ENCODE data around the gene MYBPH.

The MYBPH gene

DNA sequence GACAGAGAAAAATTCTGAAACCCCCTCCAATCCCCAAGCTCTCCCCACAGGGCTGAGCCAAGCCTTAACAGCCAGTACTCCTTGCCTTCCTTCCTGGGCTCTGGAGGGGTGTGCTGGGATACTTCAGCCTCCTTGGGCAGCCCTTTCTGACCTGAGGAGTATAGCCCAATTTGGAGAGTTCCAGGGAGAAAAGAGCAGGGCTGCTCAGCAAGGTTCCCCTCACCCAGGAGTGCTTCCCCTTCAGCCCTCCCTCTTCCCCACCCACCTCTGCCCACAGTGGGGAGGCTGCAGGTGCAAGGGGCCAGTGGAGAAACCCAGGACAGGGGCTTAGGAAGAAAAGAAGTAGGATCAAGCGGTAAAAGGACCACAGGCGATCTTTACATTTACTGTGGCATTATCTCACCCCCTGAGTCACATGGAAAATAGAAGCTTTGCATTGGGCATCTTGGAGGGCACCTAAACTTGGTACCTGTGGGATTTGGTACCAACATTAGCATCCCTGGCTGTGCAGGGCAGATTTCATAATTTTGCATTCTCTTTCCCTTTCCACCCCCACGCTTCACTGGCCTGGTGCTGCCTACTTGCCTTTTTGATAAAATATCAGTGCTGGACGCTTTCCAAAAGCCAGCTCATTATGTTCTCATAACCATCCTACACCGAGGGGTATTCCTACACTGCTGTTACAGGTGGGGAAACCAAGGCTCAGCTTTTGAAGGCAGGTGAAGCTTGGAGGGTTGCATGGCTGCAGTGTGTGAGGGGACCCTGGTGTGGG lies 50.9 kb downstream of the MYBPH start:
- no peak overlapping the region for H3K27ac Mint-ChIP-seq
- H3K36me3 Mint-ChIP-seq: no peaks in the 10 kb centered on the region
- no peak for DNase-seq
- CTCF ChIA-PET: no interaction called here
- peaks cover 95% of the 10 kb centered on the region for H3K27me3 Mint-ChIP-seq
- H3K4me1 Mint-ChIP-seq: peaks cover 9% of the 10 kb centered on the region
- H3K4me3 Mint-ChIP-seq: no peak overlapping the region
- H3K9me3 Mint-ChIP-seq: no peaks in the 10 kb centered on the region

DNA sequence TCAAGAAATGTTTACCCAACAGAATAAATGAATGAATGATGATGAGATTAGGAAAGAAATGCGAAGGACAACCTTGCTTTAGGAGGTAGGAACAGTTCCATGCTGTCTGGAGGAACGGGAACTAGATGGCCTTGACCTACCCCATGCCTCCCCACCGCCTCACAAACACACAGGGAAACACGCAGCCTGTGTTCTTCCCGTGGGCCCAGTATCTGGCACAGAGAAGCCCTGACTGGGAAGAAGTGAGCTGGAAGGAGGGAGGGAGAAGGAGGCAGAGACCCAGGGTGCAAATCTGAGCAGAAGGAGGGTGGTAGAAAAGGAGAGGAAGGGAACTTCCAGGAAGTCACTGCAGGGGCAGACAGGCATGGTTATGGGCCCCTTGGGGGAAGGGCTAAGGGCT lies 51.6 kb downstream of the MYBPH start:
- Mint-ChIP-seq H3K9me3 (no peaks in the 10 kb centered on the region), H3K27me3 (peaks cover 92% of the 10 kb centered on the region), H3K4me3 (no peak overlapping the region), H3K36me3 (no peaks in the 10 kb centered on the region), H3K4me1 (peaks cover 9% of the 10 kb centered on the region), H3K27ac (no peak overlapping the region)
- CTCF ChIA-PET: no interaction called here
- DNase-seq: no peak

DNA sequence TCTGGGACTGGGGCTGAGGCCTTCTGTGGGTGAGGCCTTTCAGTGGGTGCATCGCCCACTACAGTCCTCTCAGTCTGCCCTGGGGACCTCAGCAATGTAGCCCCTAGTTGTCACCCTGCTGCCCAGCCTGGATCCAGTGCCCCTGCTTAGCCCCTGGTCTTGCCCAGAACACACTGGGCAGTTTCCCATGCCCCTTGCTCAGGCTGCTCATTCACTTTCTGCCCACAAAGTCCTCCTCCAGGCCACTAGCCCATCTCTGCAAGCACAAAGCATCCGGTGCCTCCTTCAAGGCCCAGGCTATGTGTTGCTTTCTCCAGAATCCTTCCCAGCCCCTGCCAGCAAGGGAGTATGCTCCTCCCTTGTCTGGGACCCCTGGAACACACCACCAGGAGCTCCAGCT lies 53.5 kb downstream of the MYBPH start:
- DNase-seq: no peak
- Mint-ChIP-seq H3K9me3 (no peaks in the 10 kb centered on the region), H3K4me3 (no peak overlapping the region), H3K27ac (no peak overlapping the region), H3K27me3 (peaks cover 92% of the 10 kb centered on the region), H3K36me3 (no peaks in the 10 kb centered on the region), H3K4me1 (peaks cover 7% of the 10 kb centered on the region)
- CTCF ChIA-PET: interaction anchor here (1.1 to 6.7 kb wide), 2 partner anchors 82 to 93 kb away, joined by 3 to 48 read pairs; no protein-coding TSS in a partner anchor

DNA sequence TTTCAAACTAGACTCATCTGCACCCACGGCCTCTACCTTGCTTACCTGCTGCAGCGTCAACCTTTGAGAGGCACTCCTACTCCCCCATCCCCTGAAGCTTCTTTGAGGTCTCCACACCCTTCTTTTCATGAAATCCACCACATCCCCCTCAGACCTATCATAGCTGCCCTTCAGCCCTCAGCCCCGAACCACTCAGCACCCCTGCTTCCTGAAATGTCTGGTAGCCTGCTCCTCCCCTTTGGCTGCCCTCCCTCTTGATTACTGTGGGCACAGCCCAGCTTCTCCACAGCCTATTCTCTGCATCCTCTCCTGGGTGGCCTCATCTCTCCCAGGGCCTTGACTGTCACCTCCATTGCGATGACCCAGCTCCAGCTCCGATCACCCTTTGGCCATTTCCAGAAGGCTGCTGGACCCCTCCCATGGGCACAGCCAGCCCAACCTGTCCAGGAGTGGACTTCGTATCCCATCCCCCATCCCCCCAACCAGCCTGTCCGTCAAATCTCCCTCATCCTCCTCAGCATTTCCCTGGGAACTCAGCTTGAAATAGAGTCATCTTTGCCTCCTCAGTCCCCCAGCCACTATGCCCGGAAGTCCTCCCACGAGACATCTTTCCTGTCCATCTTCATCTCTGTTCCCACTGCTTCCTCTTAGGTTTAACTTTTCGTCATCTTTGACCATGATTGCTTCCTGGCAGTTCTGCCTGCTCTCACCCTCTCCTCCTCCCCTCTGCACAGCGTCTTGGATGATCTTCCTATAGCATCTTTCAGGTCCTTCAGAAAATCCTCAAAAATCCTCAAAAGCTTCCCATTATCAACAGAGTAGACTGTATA lies 54.2 kb downstream of the MYBPH start:
- Mint-ChIP-seq H3K4me3 (no peak overlapping the region), H3K27ac (no peak overlapping the region), H3K36me3 (no peaks in the 10 kb centered on the region), H3K9me3 (no peaks in the 10 kb centered on the region), H3K4me1 (peaks cover 4% of the 10 kb centered on the region), H3K27me3 (peaks cover 92% of the 10 kb centered on the region)
- DNase-seq: no peak
- CTCF ChIA-PET: interaction anchor here (1.1 to 6.7 kb wide), 3 partner anchors 51 to 94 kb away, joined by 3 to 66 read pairs (median 48); partner anchors contain the start of gene MYBPH

DNA sequence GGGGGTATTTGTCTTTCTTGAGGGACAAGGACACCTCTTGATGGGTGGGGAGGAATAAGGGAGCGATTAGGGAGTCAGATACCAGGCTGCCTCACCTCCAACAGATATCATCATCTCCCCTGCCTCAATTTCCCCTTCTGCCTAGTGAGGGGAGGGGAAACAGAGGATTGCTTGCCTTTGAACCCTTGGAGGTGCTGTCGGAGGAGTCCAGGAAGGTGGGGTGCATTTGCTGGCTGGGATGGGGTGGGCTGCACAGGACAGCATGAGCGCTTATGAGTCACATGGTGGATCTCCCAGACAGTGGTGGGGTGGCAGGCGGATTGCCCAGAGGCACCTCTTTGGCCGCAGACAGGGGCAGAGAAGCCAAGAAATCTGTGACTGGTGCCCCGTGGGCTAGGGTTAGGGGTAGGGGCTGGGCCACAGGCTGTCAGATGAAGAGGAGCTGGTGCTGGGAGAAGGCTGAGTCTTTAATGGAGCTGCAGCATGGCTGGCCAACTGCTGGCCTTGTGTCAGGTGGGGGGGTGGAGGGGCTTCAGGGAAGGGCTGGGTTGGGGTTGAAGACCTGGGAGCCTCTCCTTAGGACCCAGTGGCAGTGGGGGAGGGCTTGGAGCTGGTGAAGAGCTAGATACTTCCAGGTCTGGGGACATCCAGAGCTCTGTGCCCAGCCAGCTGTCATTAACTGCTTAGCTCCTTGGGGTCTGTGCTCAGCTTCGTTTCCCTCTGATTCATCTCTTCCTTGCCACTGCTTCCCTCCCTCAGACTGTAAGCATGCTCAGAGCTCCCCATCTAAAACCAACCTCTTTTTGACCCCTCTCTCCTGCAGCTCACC lies 55.1 kb downstream of the MYBPH start:
- H3K27ac Mint-ChIP-seq: no peak overlapping the region
- peaks cover 4% of the 10 kb centered on the region for H3K4me1 Mint-ChIP-seq
- H3K36me3 Mint-ChIP-seq: no peaks in the 10 kb centered on the region
- no peak overlapping the region for H3K4me3 Mint-ChIP-seq
- H3K9me3 Mint-ChIP-seq: no peaks in the 10 kb centered on the region
- CTCF ChIA-PET: interaction anchor here (6.0 to 6.7 kb wide), 2 partner anchors 52 to 95 kb away, joined by 48 to 66 read pairs; partner anchors contain the start of gene MYBPH
- peaks cover 90% of the 10 kb centered on the region for H3K27me3 Mint-ChIP-seq
- no peak for DNase-seq

Measured in activated naive CD4-positive, alpha-beta T cell treated with anti-CD3 and anti-CD28 coated beads, Interleukin-2, amount 10 ng/mL, durations not matched to agents 7 days and 5 days (primary cell).